H1 (cell line): ENCODE data around the gene IL17RD. TPM values are rescaled to one million over a fixed set of nuclear protein-coding genes. Genes with fewer than 3 reads are reported as not detected.

ENCODE experiments used
- CTCF ChIA-PET: fragments of 300-600 bp; sonication (Branson Sonifier 250); formaldehyde crosslinking; loops from one replicate; lab custom pipeline; 2021; ENCODE audit not compliant: partially characterized antibody; lab: Charles Lee
- POLR2A ChIA-PET: fragments of 300-600 bp; sonication (Branson Sonifier 250); formaldehyde crosslinking; loops from one replicate; lab custom pipeline; 2021; ENCODE audit warnings: inconsistent platforms; ENCODE audit not compliant: partially characterized antibody; lab: Charles Lee
- DNase-seq, 2 experiments: peaks; one replicate each; pipeline versions ENCODE4 v3.0.0 to v3.0.0-alpha.2; 2010 to 2022; ENCODE audit warnings: low spot score in 2 of 2, low read depth in 1 of 2, mixed read lengths in 1 of 2
- FAIRE-seq: peaks from 2 replicates; lab custom pipeline; 2011; peaks lifted over from hg19 to GRCh38; lab: Jason Lieb, UNC
- H2AFZ ChIP-seq: 2 replicates; pipeline ENCODE4 v1.8.1; 2012; ENCODE audit warnings: low read length, inconsistent platforms
- H2AK5ac ChIP-seq: 2 replicates; pipeline ENCODE4 v1.6.1; 2013; ENCODE audit warnings: low read depth, low read length
- H2BK120ac ChIP-seq: replicated peaks from 2 replicates; pipeline ENCODE3; 2013; ENCODE audit warnings: low read depth, low read length, inconsistent platforms
- H2BK12ac ChIP-seq: 2 replicates; pipeline ENCODE4 v1.6.1; 2013; ENCODE audit warnings: low read depth, low read length
- H2BK15ac ChIP-seq: 2 replicates; pipeline ENCODE4 v1.6.1; 2013; ENCODE audit warnings: low read length
- H2BK20ac ChIP-seq: 2 replicates; pipeline ENCODE4 v1.6.1; 2013; ENCODE audit warnings: low read length
- H2BK5ac ChIP-seq: 2 replicates; pipeline ENCODE4 v1.6.1; 2013; ENCODE audit warnings: low read depth, low read length
- H3K14ac ChIP-seq: 2 replicates; pipeline ENCODE4 v1.6.1; 2013; ENCODE audit warnings: inconsistent platforms; ENCODE audit not compliant: insufficient read length
- H3K18ac ChIP-seq: 2 replicates; pipeline ENCODE4 v1.6.1; 2013; ENCODE audit warnings: low read length; ENCODE audit errors: extremely low read depth
- H3K23ac ChIP-seq: 2 replicates; pipeline ENCODE4 v1.6.1; 2013; ENCODE audit warnings: inconsistent platforms; ENCODE audit not compliant: insufficient read length
- H3K23me2 ChIP-seq: 2 replicates; pipeline ENCODE4 v1.6.1; 2013; ENCODE audit warnings: low read depth, low read length
- H3K27ac ChIP-seq: 2 replicates; pipeline ENCODE4 v1.6.1; 2011; ENCODE audit warnings: low read depth, low read length, inconsistent platforms
- H3K27me3 ChIP-seq, 4 experiments: replicated peaks in 1 of 4; 1 replicate in 1 of 4; 2 replicates in 3 of 4; pipeline versions ENCODE4 v1.6.1 to v1.8.1; 2011 to 2013; ENCODE audit warnings: low read length in 3 of 4, mild to moderate bottlenecking in 3 of 4, inconsistent platforms in 2 of 4, mixed read lengths in 2 of 4, moderate library complexity in 1 of 4; ENCODE audit not compliant: control insufficient read depth in 3 of 4, insufficient read depth in 3 of 4; ENCODE audit errors: extremely low read depth in 1 of 4
- H3K36me3 ChIP-seq, 4 experiments: 2 replicates each; pipeline versions ENCODE4 v1.6.1 to v1.8.1; 2011 to 2013; ENCODE audit warnings: mild to moderate bottlenecking in 4 of 4, low read length in 3 of 4, moderate library complexity in 2 of 4, control low read depth in 1 of 4, inconsistent platforms in 1 of 4; ENCODE audit not compliant: insufficient read depth in 4 of 4, control insufficient read depth in 2 of 4
- H3K4ac ChIP-seq: replicated peaks from 2 replicates; pipeline ENCODE3; 2013; ENCODE audit warnings: low read length, low read depth, mixed read lengths, inconsistent platforms; ENCODE audit not compliant: insufficient read length
- H3K4me1 ChIP-seq, 4 experiments: replicated peaks in 1 of 4; 1 replicate in 1 of 4; 2 replicates in 3 of 4; pipeline versions ENCODE4 v1.6.1 to v1.8.1; 2011 to 2013; ENCODE audit warnings: low read length in 3 of 4, inconsistent platforms in 2 of 4, mixed read lengths in 1 of 4; ENCODE audit not compliant: insufficient read depth in 4 of 4, control insufficient read depth in 3 of 4
- H3K4me2 ChIP-seq, 2 experiments: 2 replicates each; pipeline versions ENCODE4 v1.6.1 to v1.8.1; 2011 to 2013; ENCODE audit warnings: low read depth in 2 of 2, low read length in 2 of 2, control low read depth in 1 of 2, inconsistent platforms in 1 of 2, mild to moderate bottlenecking in 1 of 2; ENCODE audit not compliant: insufficient read depth in 1 of 2
- H3K4me3 ChIP-seq, 4 experiments: fragments of 200-600, 300-600 bp in 1 of 4; sonication (generic), shearing (Covaris generic), sonication (Bioruptor Twin) in 1 of 4; 2 replicates each; pipeline versions ENCODE4 v1.5.1 to v1.8.1; 2011 to 2016; ENCODE audit warnings: low read length in 4 of 4, low read depth in 3 of 4, control low read depth in 2 of 4, inconsistent platforms in 2 of 4, mild to moderate bottlenecking in 2 of 4, mixed read lengths in 1 of 4, moderate library complexity in 1 of 4; ENCODE audit not compliant: insufficient read depth in 2 of 4; ENCODE audit errors: extremely low read depth in 1 of 4
- H3K56ac ChIP-seq: replicated peaks from 2 replicates; pipeline ENCODE3; 2013; ENCODE audit warnings: low read depth, mild to moderate bottlenecking, mixed read lengths, low read length, inconsistent platforms; ENCODE audit not compliant: insufficient read length
- H3K79me1 ChIP-seq: 2 replicates; pipeline ENCODE4 v1.6.1; 2013; ENCODE audit warnings: low read depth, low read length, control low read depth
- H3K79me2 ChIP-seq, 2 experiments: 2 replicates each; pipeline versions ENCODE4 v1.6.1 to v1.8.1; 2012 to 2013; ENCODE audit warnings: low read length in 2 of 2, mild to moderate bottlenecking in 2 of 2, inconsistent platforms in 1 of 2; ENCODE audit not compliant: insufficient read depth in 2 of 2, control insufficient read depth in 1 of 2
- H3K9ac ChIP-seq, 4 experiments: replicated peaks in 1 of 4; 1 replicate in 1 of 4; 2 replicates in 3 of 4; pipeline versions ENCODE4 v1.6.1 to v1.8.1; 2011 to 2013; ENCODE audit warnings: low read depth in 3 of 4, low read length in 3 of 4, control low read depth in 2 of 4, mild to moderate bottlenecking in 2 of 4, moderate library complexity in 2 of 4, inconsistent platforms in 1 of 4; ENCODE audit errors: extremely low read depth in 1 of 4
- H3K9me3 ChIP-seq, 2 experiments: 2 replicates each; pipeline versions ENCODE4 v1.6.1 to v1.8.1; 2012 to 2013; ENCODE audit warnings: mild to moderate bottlenecking in 2 of 2, moderate library complexity in 2 of 2, control low read depth in 1 of 2, inconsistent platforms in 1 of 2, low read depth in 1 of 2, low read length in 1 of 2, mixed read lengths in 1 of 2; ENCODE audit not compliant: insufficient read depth in 2 of 2
- H4K20me1 ChIP-seq, 2 experiments: replicated peaks in 1 of 2; 2 replicates each; pipeline versions ENCODE3 to v1.8.1; 2011 to 2013; ENCODE audit warnings: inconsistent platforms in 2 of 2, low read length in 2 of 2, mild to moderate bottlenecking in 1 of 2; ENCODE audit not compliant: insufficient read depth in 2 of 2, control insufficient read depth in 1 of 2
- H4K5ac ChIP-seq: 2 replicates; pipeline ENCODE4 v1.6.1; 2013; ENCODE audit warnings: low read length, low read depth, mixed read lengths, inconsistent platforms; ENCODE audit not compliant: insufficient read length
- H4K8ac ChIP-seq: 2 replicates; pipeline ENCODE4 v1.8.0; 2013; ENCODE audit warnings: mild to moderate bottlenecking, moderate library complexity, low read length, inconsistent platforms; ENCODE audit not compliant: insufficient read depth; ENCODE audit errors: extremely low read depth
- H4K91ac ChIP-seq: replicated peaks from 2 replicates; pipeline ENCODE3; 2013; ENCODE audit warnings: low read length, mixed read lengths, inconsistent platforms; ENCODE audit not compliant: insufficient read length
- ATF3 ChIP-seq: IDR thresholded peaks from 2 replicates; pipeline ENCODE4 v1.6.1; 2011; ENCODE audit warnings: low read depth, mild to moderate bottlenecking, low read length; ENCODE audit not compliant: insufficient read depth
- CEBPB ChIP-seq: IDR thresholded peaks from 2 replicates; pipeline ENCODE4 v1.6.1; 2012; ENCODE audit warnings: low read depth, low read length
- CREB1 ChIP-seq: IDR thresholded peaks from 2 replicates; pipeline ENCODE4 v1.6.1; 2012; ENCODE audit warnings: inconsistent platforms
- CTBP2 ChIP-seq: IDR thresholded peaks from 2 replicates; pipeline ENCODE4 v1.7.0; 2011; ENCODE audit warnings: borderline replicate concordance, mild to moderate bottlenecking, moderate library complexity, mixed read lengths, low read length; ENCODE audit not compliant: insufficient read depth, insufficient read length
- CTCF ChIP-seq, 3 experiments: IDR thresholded peaks; 1 replicate in 2 of 3; 2 replicates in 1 of 3; pipeline versions ENCODE4 v1.5.1 to v1.6.1; 2011; ENCODE audit warnings: low read length in 3 of 3, mild to moderate bottlenecking in 3 of 3, inconsistent platforms in 2 of 3, low read depth in 1 of 3, moderate library complexity in 1 of 3; ENCODE audit not compliant: insufficient read depth in 1 of 3; ENCODE audit errors: control extremely low read depth in 1 of 3
- EZH2 ChIP-seq: fragments of 200-600 bp; sonication (generic); IDR thresholded peaks from 2 replicates; pipeline ENCODE4 v1.7.1; 2012; ENCODE audit warnings: low read depth, mild to moderate bottlenecking, moderate library complexity, low read length, inconsistent platforms; ENCODE audit not compliant: severe bottlenecking
- JUN ChIP-seq: IDR thresholded peaks from 2 replicates; pipeline ENCODE4 v1.6.1; 2011; ENCODE audit warnings: low read depth, mild to moderate bottlenecking, improper control_type of control experiment, low read length
- JUND ChIP-seq: IDR thresholded peaks from 2 replicates; pipeline ENCODE4 v1.6.1; 2011; ENCODE audit warnings: mild to moderate bottlenecking, improper control_type of control experiment, low read length
- POU5F1 ChIP-seq: IDR thresholded peaks from 2 replicates; pipeline ENCODE4 v1.6.1; 2011; ENCODE audit warnings: low read depth, mild to moderate bottlenecking, low read length, moderate library complexity
- SUZ12 ChIP-seq: fragments of 200-600 bp; sonication (generic); IDR thresholded peaks from 2 replicates; pipeline ENCODE4 v1.6.1; 2012; ENCODE audit warnings: mild to moderate bottlenecking, inconsistent platforms, low read length, moderate library complexity, mixed read lengths
- WGBS, 2 experiments: shearing (Covaris generic) in 1 of 2; methylation state at CpG; one replicate each; pipeline versions ENCODE4 v1.1.6 to v1.1.7; 2013 to 2015; ENCODE audit warnings: low lambda C conversion rate in 2 of 2, mixed read lengths in 2 of 2, inconsistent platforms in 1 of 2, low coverage in 1 of 2, missing lambda C conversion rate in 1 of 2; ENCODE audit not compliant: insufficient replicate concordance in 2 of 2, insufficient coverage in 1 of 2, insufficient read length in 1 of 2; ENCODE audit errors: extremely low coverage in 1 of 2, missing lambda C conversion rate in 1 of 2; 5-methylcytosine and 5-hydroxymethylcytosine counted together
- polyA plus RNA-seq, 7 experiments: library from polyadenylated mRNA; depleted of rRNA in 3 of 7; stranded (reverse) in 5 of 7; unstranded in 2 of 7; fragments of >200 nt in 5 of 7; fragments of 200-250 nt in 2 of 7; gene quantifications; 1 replicate in 5 of 7; 2 replicates in 1 of 7; 4 replicates in 1 of 7; pipeline versions ENCODE4 v1.2.1 to v1.2.3, GENCODE V29; 2011 to 2013; ENCODE audit warnings: missing spikeins in 2 of 7, mixed read lengths in 2 of 7
- total RNA-seq: library from RNA; stranded (reverse); fragmentation: NEBNext Ultra II Directional; extraction: Animal tissue kit (Norgen Biotek cat#: 25700); gene quantifications from 2 replicates; pipeline ENCODE4 v1.2.1, GENCODE V29; 2021

Gene IL17RD
- total and polyA plus RNA-seq, 2 of the 8 experiments (the other 6 are each of a cell fraction or from before 2014, with no cell fraction given): 10.9 to 48.9 TPM

- Histone ChIP-seq H3K18ac (no peak overlapping the region), H4K5ac (no peak overlapping the region), H3K23ac (no peak overlapping the region), H4K20me1 (peaks cover 0 to 10% of the 10 kb centered on the region in 2 experiments), H2AK5ac (no peak overlapping the region), H3K36me3 (no peaks in the 10 kb centered on the region), H3K27ac (no peak overlapping the region), H3K27me3 (peaks cover 6 to 28% (median 23%) of the 10 kb centered on the region in 4 experiments), H3K23me2 (peaks cover 13% of the 10 kb centered on the region), H3K9ac (no peak overlapping the region), H3K79me1 (peaks cover 4% of the 10 kb centered on the region; the same call in 1 of the 2 replicates), H3K9me3 (no peaks in the 10 kb centered on the region), H3K79me2 (peaks cover 0 to 23% of the 10 kb centered on the region in 2 experiments; a peak in 2 of 4 replicates), H3K4ac (no peak overlapping the region), H2BK20ac (no peak overlapping the region), H2BK15ac (peak overlapping the region; percentile 48; the same call in 1 of the 2 replicates), H3K4me2 (peak overlapping the region in 1 of 2 experiments; percentile 92; a peak in 1 of 4 replicates), H3K14ac (no peak overlapping the region), H3K56ac (no peak overlapping the region), H2BK5ac (0 out of 2 replicates have a peak overlapping the region, but pooled peaks have one; percentile 19), H3K4me3 (0 out of 8 replicates have a peak overlapping the region, but pooled peaks of 1 of the 4 experiments have one; percentile 78), H2BK120ac (no peak overlapping the region), H2AFZ (no peak overlapping the region), H3K4me1 (peaks cover 13 to 39% (median 22%) of the 10 kb centered on the region in 4 experiments), H4K91ac (no peak overlapping the region), H4K8ac (no peak overlapping the region), H2BK12ac (no peak overlapping the region)
- CTCF ChIA-PET: interaction anchor here (0.8 to 6.6 kb wide), 4 partner anchors 30 to 66 kb away, joined by 3 to 64 read pairs (median 3); no protein-coding TSS in a partner anchor
- DNase-seq (no peak), FAIRE-seq (peak; percentile 39)
- POLR2A ChIA-PET: interaction anchor here (1.2 to 3.2 kb wide), 3 partner anchors 33 to 39 kb away, joined by 3 to 12 read pairs (median 9); no protein-coding TSS in a partner anchor
- 64% methylated on average over 4 of the region's 4 CpGs; no CpG with 5 or more reads in 1 of the 2 experiments for WGBS, 2 experiments
- no peak for TF ChIP-seq CTCF (IDR thresholded peaks at IDR 0.05; ENCODE audit: control extremely low read depth in 1 of 3, insufficient read depth in 1 of 3, low read depth in 1 of 3, low read length in 3 of 3)
- TF ChIP-seq ATF3: no peak
- TF ChIP-seq EZH2: no peak
- no peak for TF ChIP-seq POU5F1
- TF ChIP-seq JUN: no peak
- TF ChIP-seq CTBP2: no peak
- TF ChIP-seq CREB1: no peak
- TF ChIP-seq JUND: no peak
- TF ChIP-seq SUZ12: no peak
- no peak for TF ChIP-seq CEBPB
Measured at GRCh38 chr3:57165641-57166040, 488 bp upstream of the IL17RD start.
